GM23338 (cell line): ENCODE measurements around the gene AIRE.

Source experiments
- CREB1 ChIP-seq: fragments of 250-450 bp; sonication (Bioruptor Pico); IDR thresholded peaks from 2 replicates; pipeline ENCODE4 v1.5.0; 2020; ENCODE audit warnings: low read depth, mild to moderate bottlenecking, moderate library complexity
- EZH2 ChIP-seq: fragments of 200-600 bp; sonication (generic); IDR thresholded peaks from one replicate; pipeline ENCODE4 v1.8.0; 2017; ENCODE audit warnings: antibody characterized with exemption, mild to moderate bottlenecking, low read depth; ENCODE audit not compliant: unreplicated experiment
- JUNB ChIP-seq: IDR thresholded peaks from one replicate; pipeline ENCODE4 v1.6.1; 2016; ENCODE audit warnings: antibody characterized with exemption; ENCODE audit not compliant: unreplicated experiment
- POLR2AphosphoS5 ChIP-seq: IDR thresholded peaks from 2 replicates; pipeline ENCODE4 v1.6.1; 2016; ENCODE audit warnings: antibody characterized with exemption, low read depth
- ZNF331 ChIP-seq: fragments of 250-450 bp; sonication (Bioruptor Pico); IDR thresholded peaks from 2 replicates; pipeline ENCODE4 v1.5.0; 2020; ENCODE audit warnings: low read depth, mild to moderate bottlenecking, moderate library complexity
- TF ChIP-seq, protein P1 (sequence below), 2 experiments: fragments of 200-600 bp in 1 of 2; sonication (generic) in 1 of 2; conservative IDR thresholded peaks; 2 replicates each; pipeline versions ENCODE4 v1.5.1 to v1.6.1; 2016 to 2017; ENCODE audit warnings: antibody characterized with exemption in 2 of 2, low read depth in 2 of 2, mild to moderate bottlenecking in 2 of 2, moderate library complexity in 1 of 2
- TF ChIP-seq, protein P2 (sequence below): IDR thresholded peaks from one replicate; pipeline ENCODE4 v1.6.1; 2018; ENCODE audit warnings: antibody characterized with exemption; ENCODE audit not compliant: unreplicated experiment

DNA sequence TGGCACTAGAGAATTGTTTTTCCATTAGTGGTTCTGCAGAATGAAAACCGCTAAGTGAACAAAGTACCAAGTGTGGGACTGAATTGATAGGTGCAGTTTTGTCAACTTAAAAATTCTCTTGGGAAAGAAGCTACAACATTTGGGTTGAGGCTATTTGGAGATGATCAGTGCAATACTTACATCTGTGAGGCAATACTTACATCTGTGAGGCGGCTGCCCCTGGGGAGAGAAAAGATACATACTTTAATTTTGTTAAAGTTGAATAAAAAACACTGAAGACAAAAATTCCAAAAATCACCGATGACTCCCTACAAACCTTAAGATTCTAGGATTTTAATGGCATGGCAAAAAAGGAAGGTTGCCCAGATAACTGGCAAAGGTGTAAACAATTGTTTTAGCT lies 51.8 kb downstream of the AIRE start:
- TF ChIP-seq EZH2 = no peak
- TF ChIP-seq, protein P1, sequence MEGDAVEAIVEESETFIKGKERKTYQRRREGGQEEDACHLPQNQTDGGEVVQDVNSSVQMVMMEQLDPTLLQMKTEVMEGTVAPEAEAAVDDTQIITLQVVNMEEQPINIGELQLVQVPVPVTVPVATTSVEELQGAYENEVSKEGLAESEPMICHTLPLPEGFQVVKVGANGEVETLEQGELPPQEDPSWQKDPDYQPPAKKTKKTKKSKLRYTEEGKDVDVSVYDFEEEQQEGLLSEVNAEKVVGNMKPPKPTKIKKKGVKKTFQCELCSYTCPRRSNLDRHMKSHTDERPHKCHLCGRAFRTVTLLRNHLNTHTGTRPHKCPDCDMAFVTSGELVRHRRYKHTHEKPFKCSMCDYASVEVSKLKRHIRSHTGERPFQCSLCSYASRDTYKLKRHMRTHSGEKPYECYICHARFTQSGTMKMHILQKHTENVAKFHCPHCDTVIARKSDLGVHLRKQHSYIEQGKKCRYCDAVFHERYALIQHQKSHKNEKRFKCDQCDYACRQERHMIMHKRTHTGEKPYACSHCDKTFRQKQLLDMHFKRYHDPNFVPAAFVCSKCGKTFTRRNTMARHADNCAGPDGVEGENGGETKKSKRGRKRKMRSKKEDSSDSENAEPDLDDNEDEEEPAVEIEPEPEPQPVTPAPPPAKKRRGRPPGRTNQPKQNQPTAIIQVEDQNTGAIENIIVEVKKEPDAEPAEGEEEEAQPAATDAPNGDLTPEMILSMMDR (conservative IDR thresholded peaks at IDR 0.05; ENCODE audit: low read depth in 2 of 2) = no peak
- TF ChIP-seq POLR2AphosphoS5 = no peak
- TF ChIP-seq, protein P2, sequence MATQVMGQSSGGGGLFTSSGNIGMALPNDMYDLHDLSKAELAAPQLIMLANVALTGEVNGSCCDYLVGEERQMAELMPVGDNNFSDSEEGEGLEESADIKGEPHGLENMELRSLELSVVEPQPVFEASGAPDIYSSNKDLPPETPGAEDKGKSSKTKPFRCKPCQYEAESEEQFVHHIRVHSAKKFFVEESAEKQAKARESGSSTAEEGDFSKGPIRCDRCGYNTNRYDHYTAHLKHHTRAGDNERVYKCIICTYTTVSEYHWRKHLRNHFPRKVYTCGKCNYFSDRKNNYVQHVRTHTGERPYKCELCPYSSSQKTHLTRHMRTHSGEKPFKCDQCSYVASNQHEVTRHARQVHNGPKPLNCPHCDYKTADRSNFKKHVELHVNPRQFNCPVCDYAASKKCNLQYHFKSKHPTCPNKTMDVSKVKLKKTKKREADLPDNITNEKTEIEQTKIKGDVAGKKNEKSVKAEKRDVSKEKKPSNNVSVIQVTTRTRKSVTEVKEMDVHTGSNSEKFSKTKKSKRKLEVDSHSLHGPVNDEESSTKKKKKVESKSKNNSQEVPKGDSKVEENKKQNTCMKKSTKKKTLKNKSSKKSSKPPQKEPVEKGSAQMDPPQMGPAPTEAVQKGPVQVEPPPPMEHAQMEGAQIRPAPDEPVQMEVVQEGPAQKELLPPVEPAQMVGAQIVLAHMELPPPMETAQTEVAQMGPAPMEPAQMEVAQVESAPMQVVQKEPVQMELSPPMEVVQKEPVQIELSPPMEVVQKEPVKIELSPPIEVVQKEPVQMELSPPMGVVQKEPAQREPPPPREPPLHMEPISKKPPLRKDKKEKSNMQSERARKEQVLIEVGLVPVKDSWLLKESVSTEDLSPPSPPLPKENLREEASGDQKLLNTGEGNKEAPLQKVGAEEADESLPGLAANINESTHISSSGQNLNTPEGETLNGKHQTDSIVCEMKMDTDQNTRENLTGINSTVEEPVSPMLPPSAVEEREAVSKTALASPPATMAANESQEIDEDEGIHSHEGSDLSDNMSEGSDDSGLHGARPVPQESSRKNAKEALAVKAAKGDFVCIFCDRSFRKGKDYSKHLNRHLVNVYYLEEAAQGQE = no peak
- no peak for TF ChIP-seq JUNB
- TF ChIP-seq ZNF331 = no peak
- no peak for TF ChIP-seq CREB1
